ENCODE results near the gene KCNK10.

DNA sequence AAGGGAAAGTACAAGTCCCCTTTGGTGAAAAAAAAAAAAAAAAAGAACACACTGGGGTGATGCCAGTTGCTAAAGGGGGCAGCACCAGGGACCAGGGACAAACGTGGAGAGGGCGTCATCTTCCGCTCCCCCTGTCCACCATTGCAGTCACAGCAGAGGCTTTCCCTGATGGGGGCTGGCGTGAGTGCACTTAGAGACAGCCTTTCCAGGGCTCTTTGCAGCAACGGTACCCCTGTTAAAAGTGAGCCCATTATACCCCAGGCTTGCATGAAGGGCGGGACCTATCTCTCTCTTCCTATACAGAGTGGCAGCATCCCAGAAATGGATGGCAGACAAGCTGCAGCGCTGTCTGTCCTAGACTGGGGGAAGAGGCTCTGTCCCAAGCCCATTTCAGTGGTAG, 155.0 kb downstream of the KCNK10 start:
- TF ChIP-seq POLR2A (IDR thresholded peaks at IDR 0.05), result no peak
- TF ChIP-seq, protein P1, sequence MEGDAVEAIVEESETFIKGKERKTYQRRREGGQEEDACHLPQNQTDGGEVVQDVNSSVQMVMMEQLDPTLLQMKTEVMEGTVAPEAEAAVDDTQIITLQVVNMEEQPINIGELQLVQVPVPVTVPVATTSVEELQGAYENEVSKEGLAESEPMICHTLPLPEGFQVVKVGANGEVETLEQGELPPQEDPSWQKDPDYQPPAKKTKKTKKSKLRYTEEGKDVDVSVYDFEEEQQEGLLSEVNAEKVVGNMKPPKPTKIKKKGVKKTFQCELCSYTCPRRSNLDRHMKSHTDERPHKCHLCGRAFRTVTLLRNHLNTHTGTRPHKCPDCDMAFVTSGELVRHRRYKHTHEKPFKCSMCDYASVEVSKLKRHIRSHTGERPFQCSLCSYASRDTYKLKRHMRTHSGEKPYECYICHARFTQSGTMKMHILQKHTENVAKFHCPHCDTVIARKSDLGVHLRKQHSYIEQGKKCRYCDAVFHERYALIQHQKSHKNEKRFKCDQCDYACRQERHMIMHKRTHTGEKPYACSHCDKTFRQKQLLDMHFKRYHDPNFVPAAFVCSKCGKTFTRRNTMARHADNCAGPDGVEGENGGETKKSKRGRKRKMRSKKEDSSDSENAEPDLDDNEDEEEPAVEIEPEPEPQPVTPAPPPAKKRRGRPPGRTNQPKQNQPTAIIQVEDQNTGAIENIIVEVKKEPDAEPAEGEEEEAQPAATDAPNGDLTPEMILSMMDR (IDR thresholded peaks at IDR 0.05), result no peak
- TF ChIP-seq POLR2AphosphoS5 (IDR thresholded peaks at IDR 0.05), result no peak
